Activated CD8-positive, alpha-beta memory T cell treated with anti-CD3 and anti-CD28 coated beads, Interleukin-2, amount 50 U/mL, for 48 hours (primary cell): ENCODE data around the gene NFIC.
"Not testable (repeated sequence)": the region's sequence is repeated elsewhere in the genome, so short reads cannot be mapped to it uniquely, and the experiment has no call there.

ENCODE experiments used
- DNase-seq: peaks from one replicate; pipeline ENCODE4 v3.0.0-alpha.2; 2020

The NFIC gene

GRCh38 chr19:3375221-3376090, 9.1 kb downstream of the NFIC start:
- no peak for DNase-seq

GRCh38 chr19:3376091-3376455, 9.7 kb downstream of the NFIC start:
- not testable (repeated sequence) for DNase-seq

GRCh38 chr19:3378352-3379150, 12.2 kb downstream of the NFIC start:
- DNase-seq: no peak

GRCh38 chr19:3380829-3381228, 14.4 kb downstream of the NFIC start:
- no peak for DNase-seq

- no peak for DNase-seq
These were observed 15.5 kb downstream of the NFIC start for GRCh38 chr19:3381701-3382372.

- DNase-seq: no peak
These were observed 16.2 kb downstream of the NFIC start for GRCh38 chr19:3382460-3383100.

- no peak for DNase-seq
These were observed 16.8 kb downstream of the NFIC start for GRCh38 chr19:3383121-3383722.

- no peak for DNase-seq
These were observed 20.3 kb downstream of the NFIC start for GRCh38 chr19:3386447-3387234.

- no peak for DNase-seq
These were observed 21.5 kb downstream of the NFIC start for GRCh38 chr19:3387645-3388589.

GRCh38 chr19:3389446-3389778, 23.0 kb downstream of the NFIC start:
- no peak for DNase-seq

- no peak for DNase-seq
These were observed 23.5 kb downstream of the NFIC start for GRCh38 chr19:3389876-3390371.

- DNase-seq: not testable (repeated sequence)
These were observed 25.5 kb downstream of the NFIC start for GRCh38 chr19:3391911-3392310.

GRCh38 chr19:3392480-3392879, 26.1 kb downstream of the NFIC start:
- no peak for DNase-seq

- DNase-seq: no peak
These were observed 30.5 kb downstream of the NFIC start for GRCh38 chr19:3396881-3397265.

GRCh38 chr19:3397266-3398022, 31.1 kb downstream of the NFIC start:
- no peak for DNase-seq

- no peak for DNase-seq
These were observed 31.9 kb downstream of the NFIC start for GRCh38 chr19:3398114-3398899.

- no peak for DNase-seq
These were observed 32.5 kb downstream of the NFIC start for GRCh38 chr19:3398900-3399278.

- not testable (repeated sequence) for DNase-seq
These were observed 32.9 kb downstream of the NFIC start for GRCh38 chr19:3399311-3399710.
